Mucosa of stomach (tissue), 1 donor: Measurements from ENCODE around the gene CYP19A1.

Experiments used
- H3K27me3 ChIP-seq: one replicate; pipeline ENCODE4 v1.7.0; 2013; ENCODE audit warnings: mild to moderate bottlenecking, low read length; ENCODE audit not compliant: control insufficient read depth, insufficient read depth
- H3K36me3 ChIP-seq: one replicate; pipeline ENCODE4 v1.7.0; 2013; ENCODE audit warnings: low read length; ENCODE audit not compliant: control insufficient read depth, insufficient read depth
- H3K4me1 ChIP-seq: one replicate; pipeline ENCODE4 v1.7.0; 2013; ENCODE audit warnings: mild to moderate bottlenecking, low read length; ENCODE audit not compliant: control insufficient read depth, insufficient read depth
- H3K4me3 ChIP-seq: one replicate; pipeline ENCODE4 v1.7.0; 2013; ENCODE audit warnings: low read length
- H3K9ac ChIP-seq: one replicate; pipeline ENCODE4 v1.7.0; 2013; ENCODE audit warnings: mild to moderate bottlenecking, low read length, moderate library complexity
- H3K9me3 ChIP-seq: one replicate; pipeline ENCODE4 v1.7.0; 2013; ENCODE audit warnings: mild to moderate bottlenecking, low read length, moderate library complexity; ENCODE audit not compliant: control insufficient read depth
- donor health status: Pancreatic carcinoma.

The CYP19A1 gene

DNA sequence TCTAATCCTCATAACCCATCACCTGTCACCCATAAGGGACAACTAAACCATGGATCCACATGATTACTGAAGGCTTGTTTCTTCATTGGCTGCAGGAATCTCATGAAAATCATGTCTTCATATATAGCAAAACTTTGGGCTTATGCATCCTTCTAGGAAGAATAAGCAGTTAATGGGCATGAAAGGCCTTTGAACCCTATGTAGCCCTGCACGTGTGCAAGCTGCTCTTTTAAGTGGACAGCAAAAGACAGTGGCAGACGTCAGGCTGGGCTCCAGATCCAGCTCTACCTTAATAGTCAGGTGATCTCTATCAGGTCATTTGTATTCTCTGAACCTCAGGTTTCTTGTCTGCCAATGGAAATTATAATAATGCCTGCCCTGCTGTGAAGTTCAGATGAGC, 18.9 kb downstream of the CYP19A1 start:
- Histone ChIP-seq H3K4me1 (no peaks in the 10 kb centered on the region), H3K4me3 (no peak overlapping the region), H3K36me3 (no peaks in the 10 kb centered on the region)

DNA sequence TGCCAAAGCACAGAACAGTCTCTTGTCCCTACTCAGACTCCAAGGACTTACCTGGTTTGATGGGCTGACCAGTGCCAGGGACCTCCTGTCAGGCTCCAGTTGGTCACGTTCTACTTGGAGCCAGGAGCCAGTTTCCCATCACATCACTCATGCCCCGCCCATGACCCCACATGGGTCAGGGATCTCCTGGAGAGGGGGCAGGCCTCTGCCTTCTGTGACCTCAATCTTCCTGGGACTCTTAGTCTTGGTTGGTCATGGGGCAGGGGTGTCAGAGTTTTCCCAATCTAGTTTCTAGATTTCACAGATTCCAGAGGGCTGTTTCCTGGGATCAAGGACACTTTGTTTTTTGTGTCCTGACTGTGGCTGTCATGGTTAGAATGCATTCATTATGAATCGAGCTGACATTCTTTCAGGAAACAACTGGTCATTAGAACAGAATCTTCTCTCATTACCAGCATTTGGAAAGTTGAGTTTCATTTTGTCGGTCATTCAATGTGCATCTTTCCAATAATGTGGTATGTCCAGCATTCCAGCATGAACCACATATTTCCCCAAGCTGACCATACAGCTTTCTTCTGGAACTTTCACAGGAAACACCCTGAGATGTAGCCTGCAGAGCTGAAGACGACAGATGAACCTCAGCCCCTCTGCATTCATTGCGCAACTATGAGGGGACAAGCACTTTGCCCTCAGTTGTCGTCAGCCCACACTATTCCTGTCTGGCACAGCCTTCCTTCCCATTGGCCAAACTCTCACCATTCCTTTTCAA, 19.8 kb downstream of the CYP19A1 start:
- no peaks in the 10 kb centered on the region for H3K4me1 ChIP-seq
- no peak overlapping the region for H3K9ac ChIP-seq
- no peaks in the 10 kb centered on the region for H3K27me3 ChIP-seq
- H3K9me3 ChIP-seq = no peaks in the 10 kb centered on the region
- no peaks in the 10 kb centered on the region for H3K36me3 ChIP-seq
- H3K4me3 ChIP-seq = no peak overlapping the region

More for the DNA sequence above, 18.9 kb downstream of the CYP19A1 start:
- H3K9ac ChIP-seq = no peak overlapping the region
- no peaks in the 10 kb centered on the region for H3K9me3 ChIP-seq
- H3K27me3 ChIP-seq = no peaks in the 10 kb centered on the region

DNA sequence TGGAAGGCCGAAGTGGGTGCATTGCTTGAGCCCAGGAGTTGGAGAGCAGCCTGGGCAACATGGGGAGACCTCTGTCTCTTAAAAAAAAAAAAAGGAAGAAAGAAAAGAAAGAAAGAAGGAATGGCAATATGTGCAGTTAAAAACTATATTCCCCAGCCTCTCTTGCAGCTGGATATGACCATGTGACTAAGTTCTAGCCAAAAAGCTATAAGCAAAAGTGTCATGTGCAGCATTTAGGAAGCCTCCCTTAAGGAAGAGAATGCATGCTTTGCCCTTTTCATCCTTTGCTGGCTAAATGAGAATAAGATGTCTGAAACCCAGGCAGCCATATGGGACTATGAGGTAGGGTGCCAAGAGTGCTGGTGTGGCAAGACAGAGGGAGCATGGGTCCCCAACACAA, 21.8 kb downstream of the CYP19A1 start:
- no peaks in the 10 kb centered on the region for H3K36me3 ChIP-seq
- no peak overlapping the region for H3K9ac ChIP-seq
- H3K27me3 ChIP-seq = no peaks in the 10 kb centered on the region
- H3K9me3 ChIP-seq = no peaks in the 10 kb centered on the region
- H3K4me1 ChIP-seq = peaks cover 13% of the 10 kb centered on the region
- no peak overlapping the region for H3K4me3 ChIP-seq

DNA sequence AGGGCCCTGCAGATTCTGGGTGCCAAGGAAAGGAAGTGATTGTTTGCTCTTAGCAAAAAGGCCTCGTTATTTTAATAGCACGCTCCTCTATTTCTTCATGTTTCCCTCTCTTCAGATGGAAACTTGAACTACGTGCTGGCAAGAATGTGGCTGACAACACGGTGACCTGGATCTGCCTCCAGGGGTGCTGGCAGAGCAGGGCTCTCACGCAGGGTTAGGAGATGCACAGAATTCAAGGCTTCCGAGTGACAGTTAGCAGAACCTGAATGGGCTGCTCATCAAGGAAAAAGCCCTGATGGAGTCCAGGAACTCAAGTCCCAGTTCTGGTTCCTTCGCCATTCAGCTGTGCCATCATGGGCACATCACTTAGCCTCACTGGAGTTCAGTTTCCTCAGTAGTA, 22.7 kb downstream of the CYP19A1 start:
- H3K27me3 ChIP-seq = no peaks in the 10 kb centered on the region
- no peaks in the 10 kb centered on the region for H3K9me3 ChIP-seq
- no peaks in the 10 kb centered on the region for H3K36me3 ChIP-seq
- H3K4me1 ChIP-seq = peaks cover 13% of the 10 kb centered on the region
- H3K9ac ChIP-seq = no peak overlapping the region
- H3K4me3 ChIP-seq = no peak overlapping the region

DNA sequence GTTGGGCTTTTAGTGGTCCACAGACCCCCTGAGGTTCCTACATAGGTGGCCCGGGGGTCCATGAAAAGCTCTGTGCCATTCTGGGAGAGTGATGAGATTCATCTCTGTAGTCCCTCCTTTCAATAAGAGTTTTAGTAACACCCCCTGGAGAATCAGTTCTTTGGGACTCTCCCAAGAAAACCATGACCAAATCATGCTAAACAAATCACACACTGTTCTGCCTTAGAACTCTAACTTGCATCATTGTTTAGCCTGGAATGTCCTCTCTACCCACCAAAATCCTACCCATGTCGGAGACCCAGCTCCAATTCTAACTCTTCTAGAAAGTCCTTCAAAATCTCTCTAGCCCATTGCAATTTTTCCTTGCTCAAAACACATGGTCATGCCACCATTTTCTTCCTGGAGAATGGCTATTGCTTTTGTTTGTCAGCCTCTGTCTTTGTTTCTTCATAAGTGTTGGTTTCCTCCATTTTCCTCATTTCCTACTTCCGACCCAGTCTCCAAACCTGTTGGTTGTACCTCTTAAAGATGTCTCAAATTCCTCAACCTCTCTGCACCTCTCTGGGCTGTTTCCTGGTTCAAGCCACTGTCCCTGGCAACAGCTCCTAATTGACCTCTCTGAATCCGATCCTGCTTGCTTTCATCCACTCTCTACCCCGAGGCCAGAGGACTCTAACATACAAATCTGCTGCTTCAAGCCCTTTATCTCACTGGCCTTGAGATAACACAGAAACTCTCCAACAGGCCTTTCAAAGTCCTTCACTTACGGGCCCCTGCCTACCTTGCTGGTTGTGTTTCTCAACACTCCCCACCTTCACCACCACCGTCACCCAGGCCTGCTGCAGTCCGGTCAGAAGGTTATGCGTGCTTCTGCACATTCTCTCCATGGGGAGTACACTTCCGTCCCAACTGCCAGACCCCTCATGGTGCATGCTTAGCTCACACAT, 23.7 kb downstream of the CYP19A1 start:
- Histone ChIP-seq H3K4me3 (no peak overlapping the region), H3K27me3 (no peaks in the 10 kb centered on the region), H3K9me3 (no peaks in the 10 kb centered on the region), H3K9ac (no peak overlapping the region), H3K4me1 (peaks cover 13% of the 10 kb centered on the region), H3K36me3 (no peaks in the 10 kb centered on the region)

DNA sequence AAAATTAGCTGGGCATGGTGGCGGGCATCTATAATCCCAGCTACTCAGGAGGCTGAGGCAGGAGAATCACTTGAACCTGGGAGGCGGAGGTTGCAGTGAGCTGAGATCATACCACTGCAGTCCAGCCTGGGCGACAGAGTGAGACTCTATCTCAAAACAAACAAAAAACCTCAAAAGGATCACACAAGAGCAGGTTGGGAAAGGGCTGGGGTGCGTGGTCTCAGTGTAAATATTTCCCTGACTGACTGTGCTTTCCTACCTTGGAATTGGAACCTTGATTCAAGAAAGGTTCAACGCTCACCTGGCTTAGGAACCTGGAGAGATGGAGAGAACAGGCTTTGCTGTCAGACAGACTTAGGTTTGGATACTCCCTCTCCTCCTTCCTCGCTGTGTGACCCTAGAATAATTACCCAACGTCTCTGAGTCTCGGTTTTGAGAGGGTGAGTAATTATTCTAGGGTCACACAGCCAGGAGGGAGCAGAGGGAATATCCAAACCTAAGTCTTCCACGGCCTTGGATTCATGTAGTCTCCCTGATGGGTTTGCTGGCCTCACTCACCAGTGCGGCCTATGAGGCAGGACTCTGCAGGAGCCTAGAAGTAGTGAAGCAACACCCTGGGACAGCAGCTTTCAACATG, 24.6 kb downstream of the CYP19A1 start:
- Histone ChIP-seq H3K4me3 (no peak overlapping the region), H3K4me1 (peaks cover 13% of the 10 kb centered on the region), H3K27me3 (no peaks in the 10 kb centered on the region), H3K36me3 (no peaks in the 10 kb centered on the region), H3K9ac (no peak overlapping the region), H3K9me3 (no peaks in the 10 kb centered on the region)

DNA sequence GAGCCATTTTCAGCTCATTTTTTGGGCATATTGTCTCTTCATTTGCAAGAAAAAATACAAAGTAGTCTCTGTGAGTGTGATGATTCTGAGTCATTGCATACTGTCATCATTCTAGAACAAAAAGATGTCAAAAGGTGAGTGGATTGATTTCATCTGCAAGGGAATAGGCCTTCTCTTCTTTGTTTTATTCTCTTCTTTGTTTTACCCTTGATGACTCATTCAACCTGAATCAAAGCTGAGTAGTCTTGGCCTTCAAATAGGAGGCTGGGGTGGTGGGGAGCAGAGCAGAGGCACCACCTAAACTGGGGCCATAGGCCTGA, 25.4 kb downstream of the CYP19A1 start:
- H3K4me3 ChIP-seq = no peak overlapping the region
- no peaks in the 10 kb centered on the region for H3K9me3 ChIP-seq
- no peaks in the 10 kb centered on the region for H3K36me3 ChIP-seq
- no peaks in the 10 kb centered on the region for H3K27me3 ChIP-seq
- H3K4me1 ChIP-seq = peaks cover 13% of the 10 kb centered on the region
- no peak overlapping the region for H3K9ac ChIP-seq

DNA sequence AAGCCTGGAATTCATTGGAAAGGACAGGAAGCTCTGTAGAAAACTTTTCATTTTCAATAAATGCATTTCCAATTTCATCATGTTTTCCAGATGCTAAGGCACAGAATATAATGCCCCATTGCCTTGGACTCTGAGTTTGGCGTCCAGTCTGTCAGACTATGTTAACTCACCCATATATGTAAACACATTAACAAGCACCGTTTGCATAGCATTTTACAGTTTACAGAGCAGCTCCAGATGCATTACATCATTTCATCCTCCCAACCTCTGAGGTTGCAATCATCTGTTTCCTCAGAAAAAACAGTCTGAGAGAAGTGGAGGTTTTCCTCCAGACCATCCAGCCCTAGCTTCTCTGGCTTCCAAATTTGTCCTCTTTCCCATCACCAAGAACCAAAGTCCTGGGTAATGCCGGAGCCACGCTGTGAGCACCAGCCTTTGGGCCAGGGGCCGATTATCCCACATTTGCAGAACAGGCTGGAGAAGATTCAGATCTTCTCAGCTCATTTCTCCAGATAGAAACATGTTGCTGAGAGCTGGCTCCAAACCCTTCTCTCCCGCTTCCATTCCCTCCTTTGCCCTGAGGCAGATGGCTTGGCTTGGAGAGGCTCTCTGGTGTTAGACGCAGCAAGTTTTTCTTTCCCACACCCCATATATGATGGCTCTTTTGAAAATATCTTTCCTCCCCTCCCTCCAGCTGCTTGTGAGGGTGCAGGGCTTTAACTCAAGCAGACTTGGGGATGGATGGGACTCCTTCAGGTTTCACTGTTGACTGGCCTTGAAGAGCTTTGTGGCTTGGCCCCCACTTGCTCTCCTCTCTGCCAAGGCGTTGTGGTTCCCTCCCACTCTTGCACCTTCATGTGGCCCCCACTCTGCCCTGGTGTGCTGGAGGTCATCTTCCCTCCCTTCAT, 26.0 kb downstream of the CYP19A1 start:
- Histone ChIP-seq H3K4me3 (no peak overlapping the region), H3K4me1 (peaks cover 13% of the 10 kb centered on the region), H3K9me3 (no peaks in the 10 kb centered on the region), H3K9ac (no peak overlapping the region), H3K27me3 (no peaks in the 10 kb centered on the region), H3K36me3 (no peaks in the 10 kb centered on the region)

DNA sequence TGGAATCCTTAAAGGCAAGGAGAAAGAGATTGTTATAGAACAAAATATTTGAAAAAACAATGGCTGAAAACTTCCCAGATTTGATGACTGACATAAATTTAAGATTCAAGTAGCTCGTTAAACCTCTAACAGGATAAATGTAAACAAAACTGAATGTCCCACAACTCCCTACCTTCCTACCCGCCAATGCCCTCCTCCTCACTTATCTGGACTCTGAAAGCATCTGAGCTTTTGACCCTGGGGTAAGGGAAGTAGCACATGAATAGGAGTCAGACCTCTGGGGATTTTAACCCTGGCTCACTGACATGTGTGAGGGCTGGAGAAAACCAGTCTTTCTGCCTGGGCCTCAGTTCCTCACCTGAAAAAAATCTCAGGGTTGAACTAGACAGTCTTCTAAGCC, 26.9 kb downstream of the CYP19A1 start:
- no peak overlapping the region for H3K9ac ChIP-seq
- H3K27me3 ChIP-seq = no peaks in the 10 kb centered on the region
- H3K9me3 ChIP-seq = no peaks in the 10 kb centered on the region
- no peaks in the 10 kb centered on the region for H3K36me3 ChIP-seq
- no peak overlapping the region for H3K4me3 ChIP-seq
- H3K4me1 ChIP-seq = peaks cover 13% of the 10 kb centered on the region

DNA sequence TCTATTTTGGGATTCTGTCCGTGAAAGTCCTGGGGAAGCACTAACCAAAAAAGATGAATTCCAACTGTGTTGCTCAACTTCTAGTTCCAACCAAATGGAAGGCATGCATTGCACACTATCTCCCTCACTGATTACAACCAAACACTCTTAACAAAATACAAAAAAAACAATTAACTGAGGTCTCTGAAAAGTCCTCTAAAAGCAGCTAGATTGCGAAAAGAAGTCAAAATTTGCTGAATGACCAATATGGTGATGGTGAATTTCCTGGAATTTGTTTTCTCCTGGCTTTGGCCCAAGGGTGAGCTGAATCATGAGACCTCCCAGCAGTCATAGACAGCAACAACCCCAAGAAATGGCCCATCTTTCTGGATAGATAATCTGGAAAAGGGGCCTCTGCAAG, 28.3 kb downstream of the CYP19A1 start:
- no peaks in the 10 kb centered on the region for H3K36me3 ChIP-seq
- peaks cover 13% of the 10 kb centered on the region for H3K4me1 ChIP-seq
- no peaks in the 10 kb centered on the region for H3K9me3 ChIP-seq
- no peak overlapping the region for H3K9ac ChIP-seq
- H3K27me3 ChIP-seq = no peaks in the 10 kb centered on the region
- H3K4me3 ChIP-seq = no peak overlapping the region

DNA sequence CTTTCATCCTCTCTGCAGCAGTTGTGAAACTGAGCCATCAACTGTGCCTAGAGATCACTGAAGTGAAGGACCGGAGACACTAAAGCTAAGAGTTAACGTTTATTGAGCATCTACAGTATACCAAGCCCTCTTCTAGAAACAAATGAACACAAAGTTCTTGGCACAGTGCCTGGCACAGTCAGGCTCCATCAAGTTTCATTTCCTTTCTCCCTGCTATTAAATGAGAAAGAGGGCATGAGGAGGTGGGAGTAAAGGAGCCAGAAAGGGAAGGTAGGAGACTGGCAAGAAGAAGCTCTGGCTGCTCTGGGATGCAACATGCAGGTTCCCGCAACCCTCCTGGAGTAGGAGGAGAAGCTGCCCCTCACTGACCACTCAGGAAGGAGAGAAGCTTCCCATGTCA, 30.6 kb downstream of the CYP19A1 start:
- no peak overlapping the region for H3K9ac ChIP-seq
- no peaks in the 10 kb centered on the region for H3K27me3 ChIP-seq
- no peaks in the 10 kb centered on the region for H3K9me3 ChIP-seq
- H3K36me3 ChIP-seq = no peaks in the 10 kb centered on the region
- H3K4me1 ChIP-seq = peaks cover 21% of the 10 kb centered on the region
- H3K4me3 ChIP-seq = no peak overlapping the region
